ENCODE results near the gene CACNA1I. TPM values are rescaled to one million over a fixed set of nuclear protein-coding genes. Genes with fewer than 3 reads are reported as not detected.

CACNA1I gene
- total and polyA plus RNA-seq, 2 of the 8 experiments (the other 6 are each of a cell fraction or from before 2014, with no cell fraction given): 0.77 to 1.2 TPM

DNA sequence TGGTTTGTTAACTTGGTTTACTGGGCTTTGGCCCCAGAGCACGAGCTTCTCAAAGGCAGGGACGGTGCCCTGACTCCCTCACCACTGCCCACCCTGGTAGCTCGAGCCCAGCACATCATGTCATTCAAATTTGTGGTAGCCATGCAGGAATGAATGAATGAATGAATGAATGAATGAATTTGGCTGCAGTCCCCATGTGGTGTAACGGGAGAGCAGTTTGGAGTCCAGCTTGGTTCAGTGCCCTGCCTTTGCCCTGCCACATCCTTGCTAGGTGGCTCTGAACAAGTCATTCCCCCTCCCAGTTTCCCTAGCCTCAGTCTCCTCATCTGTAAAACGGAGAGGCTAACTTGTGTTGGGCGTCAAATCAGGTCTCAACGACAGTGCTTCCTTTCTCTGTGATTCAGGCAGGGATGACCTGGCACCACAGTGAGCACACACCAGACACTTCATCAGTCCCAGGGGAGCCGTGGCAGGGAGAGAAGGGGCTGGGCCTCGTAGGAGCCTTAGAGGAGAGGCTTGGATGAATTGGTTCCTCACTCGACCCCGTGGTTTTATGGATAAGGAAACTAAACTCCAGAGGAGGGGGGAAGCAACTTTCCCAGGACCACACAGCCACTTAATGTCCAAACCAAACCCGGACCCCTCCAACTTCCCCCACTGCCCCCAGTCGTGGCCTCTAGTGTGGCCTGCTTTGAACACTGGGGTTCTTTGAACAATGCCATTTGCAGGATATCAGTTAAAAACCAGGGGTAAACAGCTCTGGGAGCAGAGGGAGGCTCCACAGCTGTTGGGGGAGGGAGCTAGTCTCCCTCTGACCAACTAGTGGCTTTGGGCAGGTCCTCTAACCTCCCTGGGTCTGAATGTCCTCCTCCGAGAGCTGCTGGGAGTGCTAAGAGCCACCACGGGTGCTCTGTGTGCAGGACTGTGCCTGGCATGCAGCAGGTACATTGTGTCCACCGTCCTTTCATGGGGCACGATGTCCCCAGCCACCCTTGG is 86.2 kb downstream of the CACNA1I start:
- H3K18ac ChIP-seq (ENCODE audit: extremely low read depth, low read length): no peak overlapping the region
- 79% methylated on average over 17 of the region's 17 CpGs; no CpG with 5 or more reads in 1 of the 2 experiments for WGBS, 2 experiments (ENCODE audit: extremely low coverage in 1 of 2, insufficient coverage in 1 of 2, insufficient read length in 1 of 2, insufficient replicate concordance in 2 of 2, low coverage in 1 of 2, low lambda C conversion rate in 2 of 2, missing lambda C conversion rate in 1 of 2)
- no peaks in the 10 kb centered on the region for H3K9me3 ChIP-seq (ENCODE audit: insufficient read depth in 2 of 2, low read depth in 1 of 2, low read length in 1 of 2)
- H4K8ac ChIP-seq (ENCODE audit: extremely low read depth, insufficient read depth, low read length): peak overlapping the region; percentile 57
- peaks cover 0 to 4% (median 3%) of the 10 kb centered on the region in 4 experiments; a peak in 4 of 7 replicates for H3K4me1 ChIP-seq (replicated peaks in 1 of 4; ENCODE audit: control insufficient read depth in 3 of 4, insufficient read depth in 4 of 4, low read length in 3 of 4)
- H3K14ac ChIP-seq (ENCODE audit: insufficient read length): no peak overlapping the region
- H2BK12ac ChIP-seq (ENCODE audit: low read depth, low read length): no peak overlapping the region; the same call in 1 of the 2 replicates
- POLR2A ChIA-PET (ENCODE audit: partially characterized antibody): interaction anchor here (1.0 kb wide), 1 partner anchor 134 kb away, joined by 3 read pairs; no protein-coding TSS in a partner anchor
- peaks cover 0 to 2% of the 10 kb centered on the region in 2 experiments for H4K20me1 ChIP-seq (replicated peaks in 1 of 2; ENCODE audit: control insufficient read depth in 1 of 2, insufficient read depth in 2 of 2, low read length in 2 of 2)
- peaks cover 2 to 12% (median 7%) of the 10 kb centered on the region in 4 experiments; a peak in 6 of 7 replicates for H3K27me3 ChIP-seq (replicated peaks in 1 of 4; ENCODE audit: control insufficient read depth in 3 of 4, extremely low read depth in 1 of 4, insufficient read depth in 3 of 4, low read length in 3 of 4)
- H3K36me3 ChIP-seq (ENCODE audit: control insufficient read depth in 2 of 4, insufficient read depth in 4 of 4, low read length in 3 of 4): no peaks in the 10 kb centered on the region
- DNase-seq (ENCODE audit: low read depth in 1 of 2, low spot score in 2 of 2): no peak
- no peak overlapping the region for H2BK15ac ChIP-seq (ENCODE audit: low read length)
- no peaks in the 10 kb centered on the region for H3K79me2 ChIP-seq (ENCODE audit: control insufficient read depth in 1 of 2, insufficient read depth in 2 of 2, low read length in 2 of 2)
- no peak overlapping the region for H3K4me3 ChIP-seq (ENCODE audit: extremely low read depth in 1 of 4, insufficient read depth in 2 of 4, low read depth in 3 of 4, low read length in 4 of 4)
- no peak overlapping the region for H2BK20ac ChIP-seq (ENCODE audit: low read length)
- CTCF ChIA-PET (ENCODE audit: partially characterized antibody): interaction anchor here (0.8 to 2.8 kb wide), 11 partner anchors 10 to 103 kb away, joined by 3 to 9 read pairs (median 3); no protein-coding TSS in a partner anchor
- no peak overlapping the region for H3K23ac ChIP-seq (ENCODE audit: insufficient read length)
- H3K23me2 ChIP-seq (ENCODE audit: low read depth, low read length): no peaks in the 10 kb centered on the region; the same call in 1 of the 2 replicates
- H3K79me1 ChIP-seq (ENCODE audit: low read depth, low read length): no peaks in the 10 kb centered on the region
- no peak overlapping the region for H2AK5ac ChIP-seq (ENCODE audit: low read depth, low read length)
- H3K56ac ChIP-seq (replicated peaks; ENCODE audit: insufficient read length, low read depth, low read length): no peak overlapping the region
- no peak overlapping the region for H2BK5ac ChIP-seq (ENCODE audit: low read depth, low read length)
- H2AFZ ChIP-seq (ENCODE audit: low read length): no peak overlapping the region
- no peak overlapping the region for H2BK120ac ChIP-seq (replicated peaks; ENCODE audit: low read depth, low read length)
- no peak overlapping the region for H4K5ac ChIP-seq (ENCODE audit: insufficient read length, low read depth, low read length)
- H3K4ac ChIP-seq (replicated peaks; ENCODE audit: insufficient read length, low read depth, low read length): no peak overlapping the region
- no peak overlapping the region for H3K27ac ChIP-seq (ENCODE audit: low read depth, low read length)
- no peak for FAIRE-seq
- no peak overlapping the region for H4K91ac ChIP-seq (replicated peaks; ENCODE audit: insufficient read length, low read length)
- no peak overlapping the region for H3K4me2 ChIP-seq (ENCODE audit: insufficient read depth in 1 of 2, low read depth in 2 of 2, low read length in 2 of 2)
- H3K9ac ChIP-seq (replicated peaks in 1 of 4; ENCODE audit: extremely low read depth in 1 of 4, low read depth in 3 of 4, low read length in 3 of 4): no peak overlapping the region
- TF ChIP-seq BCL11A (IDR thresholded peaks at IDR 0.05; ENCODE audit: low read depth in 2 of 2, low read length in 2 of 2) (no peak), EP300 (IDR thresholded peaks at IDR 0.05; ENCODE audit: borderline replicate concordance in 1 of 2, low read depth in 2 of 2, low read length in 2 of 2) (no peak), GABPA (IDR thresholded peaks at IDR 0.05; ENCODE audit: borderline replicate concordance, insufficient read depth, low read length) (no peak), KDM5A (IDR thresholded peaks at IDR 0.05; ENCODE audit: low read length) (no peak), BACH1 (IDR thresholded peaks at IDR 0.05; ENCODE audit: low read length) (no peak), CEBPB (IDR thresholded peaks at IDR 0.05; ENCODE audit: low read depth, low read length) (no peak), SUZ12 (IDR thresholded peaks at IDR 0.05; ENCODE audit: low read length) (no peak), NRF1 (IDR thresholded peaks at IDR 0.05; ENCODE audit: low read depth, low read length) (no peak), TAF1 (IDR thresholded peaks at IDR 0.05; ENCODE audit: low read depth, low read length) (no peak), CBX8 (IDR thresholded peaks at IDR 0.05; ENCODE audit: borderline replicate concordance, low read depth, low read length) (no peak), SP2 (IDR thresholded peaks at IDR 0.05; ENCODE audit: low read length) (no peak), RXRA (IDR thresholded peaks at IDR 0.05; ENCODE audit: insufficient read depth, low read depth, low read length) (no peak)
